Heart right ventricle (tissue), 16 donors: Measurements from ENCODE around the gene LAMA5. TPM values are rescaled to one million over a fixed set of nuclear protein-coding genes. Genes with fewer than 3 reads are reported as not detected.
A peak's percentile ranks its signal among the peaks of the same experiment; 100 is the strongest.

ENCODE experiments used
- ATAC-seq, 8 donors: fragments of 200-7000 bp; cut with Tn5 transposase; one replicate each; pipeline ENCODE4 v1.9.1; 2020; ENCODE audit warnings: mild to moderate bottlenecking in 8 of 8, moderate library complexity in 8 of 8, moderate number of reproducible peaks in 1 of 8
- DNase-seq, 2 donors: peaks; one replicate each; pipeline ENCODE4 v3.0.0-alpha.2; 2020
- H3K27ac ChIP-seq, 10 donors: fragments of 200-600 bp; sonication (generic) in 2 of 10; one replicate each; pipeline versions ENCODE4 v1.5.0 to v1.8.0; 2020 to 2022; ENCODE audit warnings: mild to moderate bottlenecking in 3 of 10
- H3K27me3 ChIP-seq, 7 donors: fragments of 200-600 bp; one replicate each; pipeline ENCODE4 v1.8.0; 2021 to 2022; ENCODE audit warnings: mild to moderate bottlenecking in 2 of 7
- H3K36me3 ChIP-seq, 9 donors: fragments of 200-600 bp; sonication (generic) in 1 of 9; one replicate each; pipeline versions ENCODE4 v1.5.0 to v1.8.0; 2020 to 2022; ENCODE audit warnings: mild to moderate bottlenecking in 2 of 9
- H3K4me1 ChIP-seq, 9 donors: fragments of 200-600 bp; sonication (generic) in 1 of 9; one replicate each; pipeline versions ENCODE4 v1.5.0 to v1.8.0; 2020 to 2022; ENCODE audit warnings: mild to moderate bottlenecking in 4 of 9
- H3K4me3 ChIP-seq, 10 donors: fragments of 200-600 bp; sonication (generic) in 2 of 10; one replicate each; pipeline versions ENCODE4 v1.5.0 to v1.8.0; 2020 to 2022; ENCODE audit warnings: mild to moderate bottlenecking in 7 of 10, moderate library complexity in 2 of 10
- H3K9me3 ChIP-seq, 11 donors: fragments of 200-600 bp in 10 of 11; sonication (generic) in 2 of 11; one replicate each; pipeline versions ENCODE4 v1.5.0 to v1.8.0; 2013 to 2022; ENCODE audit warnings: mild to moderate bottlenecking in 2 of 11, control low read depth in 1 of 11, moderate library complexity in 1 of 11
- CTCF ChIP-seq, 9 donors: fragments of 200-600 bp; sonication (generic) in 2 of 9; IDR thresholded peaks; one replicate each; pipeline versions ENCODE4 v1.5.0 to v1.8.0; 2021 to 2022; ENCODE audit warnings: antibody characterized with exemption in 9 of 9, mild to moderate bottlenecking in 5 of 9, moderate library complexity in 1 of 9
- WGBS, 2 donors: extraction: QIAGEN DNeasy Blood & Tissue Kit; methylation state at CpG; one replicate each; pipeline ENCODE4 v1.1.7; 2013; ENCODE audit warnings: inconsistent platforms in 1 of 2; 5-methylcytosine and 5-hydroxymethylcytosine counted together
- intact Hi-C, 10 donors: fragments of 100-400 bp; cut with DNase I; formaldehyde crosslinking; loops; one replicate each; pipeline versions ENCODE4 v1.11.1 to v1.14.2; 2022
- long read RNA-seq, 3 donors: library from polyadenylated mRNA; unstranded; transcript quantifications; one replicate each; pipeline ENCODE4 v2.0.0, GENCODE V29; 2020 to 2021
- polyA plus RNA-seq, 2 donors: library from polyadenylated mRNA; stranded (reverse); fragments of 200-250 nt; gene quantifications; one replicate each; pipeline ENCODE4 v1.2.3, GENCODE V29; 2013
- total RNA-seq, 10 donors: library from RNA; stranded (reverse); fragmentation: NEBNext Ultra II Directional in 3 of 10; extraction: Animal tissue kit (Norgen Biotek cat#: 25700) in 3 of 10; gene quantifications; one replicate each; pipeline versions ENCODE4 v1.2.1 to v1.2.4, GENCODE V29; 2021 to 2023
- donor health status: Arrhythmogenic right ventricular cardiomyopathy.
- donor health status: ischemic (EF 13 %, LVEDD 7.1; RV severe dilation, severe dysfunction).
- donor health status: healthy with polysubstance abuse.
- donor health status: DM: no; HTN: yes; CAD: no.
- donor health status: DM: no; HTN: no; CAD: no.
- donor health status: ischemic (EF 25% LVEDD 6.9; RV normal size, moderate dysfunction).
- donor health status: ischemic (EF 25% LVEDD 5.7; RV mildly dilated, moderate dysfunction).
- donor health status: healthy.
- donor health status: DM: yes; HTN: yes; CAD: no.
- donor health status: Ischemic cardiomyopathy.
- donor health status: ischemic (EF 35%, LVEDD 5.7; RV mildly dilated, moderate dysfunction).
- donor health status: nonischemic (EF 11% LVEDD 7.7; RV severe dilation, severe dysfunction).
- donor health status: DM: yes; HTN: yes; CAD: no.
- donor health status: PGD.
- donor health status: ischemic (EF 29% LVEDD 5.4; RV normal size, mild dysfunction).
- donor health status: nonischemic (EF 23%, LVEDD 6.1; RV moderate dilation, normal function).

The LAMA5 gene
- total RNA-seq, result 100 to 1,000 TPM in 1 of 10 donors, 10 to 100 TPM in 9; 53.9 to 146 (median 67.2) TPM
- 100 to 1,000 TPM; 103 to 358 TPM for polyA plus RNA-seq
- long read RNA-seq, donor 1, transcript LAMA5-212 (4 exons, 780 nt), result major isoform, 9 of 60 reads
- long read RNA-seq, donor 1, partial matches to known transcripts, result 31 of 60 reads
- long read RNA-seq, donor 1, other reads (novel, unspliced or antisense), result 20 of 60 reads
- long read RNA-seq, donor 2, transcript LAMA5-212 (4 exons, 780 nt), result major isoform, 5 of 55 reads
- long read RNA-seq, donor 2, partial matches to known transcripts, result 30 of 55 reads
- long read RNA-seq, donor 2, other reads (novel, unspliced or antisense), result 20 of 55 reads
- long read RNA-seq, donor 3, partial matches to known transcripts, result 64 of 90 reads
- long read RNA-seq, donor 3, other reads (novel, unspliced or antisense), result 25 of 90 reads

GRCh38 chr20:62367136-62367632 is at the start of gene LAMA5:
TSS of gene LAMA5 (minus strand) at chr20:62367312. CDS start at chr20:62367245, 67 bp downstream.
- peaks cover 0 to 1% (median 0%) of the 10 kb centered on the region in 9 donors for H3K36me3 ChIP-seq
- 1% methylated on average over 40 to 68 of the region's 70 CpGs for WGBS, 2 donors
- peak in 1 of 2 donors; percentile 73 for DNase-seq
- intact Hi-C loops, result loop anchor here in 1 of 10 donors (2.0 to 5.0 kb wide), 2 partner anchors 14 to 65 kb away; partner anchors contain the start of gene ADRM1
- TF ChIP-seq CTCF (IDR thresholded peaks at IDR 0.05), result peak in 1 of 9 donors; percentile 6
- ATAC-seq, result peak in 6 of 8 donors; percentile 7 to 64 (median 31)
- H3K27ac ChIP-seq, result peak within 1 kb of the TSS; percentile 89 to 99 (median 94)
- H3K4me1 ChIP-seq, result peaks cover 43 to 85% (median 82%) of the 10 kb centered on the region in 9 donors
- H3K27me3 ChIP-seq, result peaks cover 0 to 55% (median 0%) of the 10 kb centered on the region in 7 donors
- H3K4me3 ChIP-seq, result peak within 1 kb of the TSS; percentile 68 to 95 (median 91)
- no peaks in the 10 kb centered on the region for H3K9me3 ChIP-seq

GRCh38 chr20:62415354-62416111 is 48.4 kb upstream of the LAMA5 start:
- Histone ChIP-seq H3K36me3 (no peaks in the 10 kb centered on the region), H3K27me3 (peaks cover 0 to 21% (median 0%) of the 10 kb centered on the region in 7 donors), H3K4me1 (peaks cover 0 to 1% (median 0%) of the 10 kb centered on the region in 9 donors), H3K27ac (no peak overlapping the region), H3K4me3 (no peak overlapping the region), H3K9me3 (no peaks in the 10 kb centered on the region)
- 75 to 80% methylated on average over 24 of the region's 24 CpGs for whole genome bisulfite sequencing, 2 donors
- DNase-seq (no peak), ATAC-seq (no peak)
- TF ChIP-seq CTCF (IDR thresholded peaks at IDR 0.05), result no peak
- intact Hi-C loops, result loop anchor here in 4 of 10 donors (10.0 kb wide), 3 partner anchors 79 to 199 kb away; no protein-coding TSS in a partner anchor

GRCh38 chr20:62413896-62414481 is 46.9 kb upstream of the LAMA5 start:
- H3K27ac ChIP-seq, result no peak overlapping the region
- no peak overlapping the region for H3K4me3 ChIP-seq
- H3K9me3 ChIP-seq, result no peaks in the 10 kb centered on the region
- H3K27me3 ChIP-seq, result peaks cover 0 to 18% (median 0%) of the 10 kb centered on the region in 7 donors
- WGBS, 2 donors, result 85 to 86% methylated on average over 20 to 22 of the region's 22 CpGs
- no peak for DNase-seq
- intact Hi-C loops, result loop anchor here in 5 of 10 donors (5.0 to 10.0 kb wide), 5 partner anchors 73 to 201 kb away; no protein-coding TSS in a partner anchor
- H3K4me1 ChIP-seq, result peaks cover 0 to 10% (median 8%) of the 10 kb centered on the region in 9 donors
- H3K36me3 ChIP-seq, result no peaks in the 10 kb centered on the region
- TF ChIP-seq CTCF (IDR thresholded peaks at IDR 0.05), result no peak
- ATAC-seq, result no peak
